Immature natural killer cell (primary cell): Measurements from ENCODE around the gene RFX6. TPM values are rescaled to one million over a fixed set of nuclear protein-coding genes. Genes with fewer than 3 reads are reported as not detected.

Experiments used
- DNase-seq, 3 donors: peaks; one replicate each; pipeline ENCODE4 v3.0.0; 2022; ENCODE audit warnings: mixed read lengths in 1 of 3
- H3K27ac Mint-ChIP-seq, 6 donors: one replicate each; pipeline ENCODE4 v1.8.0; 2020; ENCODE audit warnings: mixed read lengths in 6 of 6, mild to moderate bottlenecking in 5 of 6, inconsistent platforms in 4 of 6, moderate library complexity in 3 of 6
- H3K27me3 Mint-ChIP-seq, 3 donors: one replicate each; pipeline ENCODE4 v1.8.0; 2020 to 2021; ENCODE audit warnings: low read depth in 3 of 3, mild to moderate bottlenecking in 3 of 3, mixed read lengths in 3 of 3, moderate library complexity in 3 of 3, inconsistent platforms in 1 of 3
- H3K36me3 Mint-ChIP-seq, 3 donors: one replicate each; pipeline ENCODE4 v1.8.0; 2020; ENCODE audit warnings: mixed read lengths in 3 of 3, inconsistent platforms in 2 of 3, mild to moderate bottlenecking in 2 of 3
- H3K4me1 Mint-ChIP-seq, 2 donors: one replicate each; pipeline ENCODE4 v1.8.0; 2020; ENCODE audit warnings: inconsistent platforms in 2 of 2, mild to moderate bottlenecking in 2 of 2, mixed read lengths in 2 of 2, moderate library complexity in 1 of 2
- H3K4me3 Mint-ChIP-seq, 5 donors: one replicate each; pipeline ENCODE4 v1.8.0; 2020; ENCODE audit warnings: mild to moderate bottlenecking in 5 of 5, mixed read lengths in 5 of 5, inconsistent platforms in 3 of 5, moderate library complexity in 3 of 5
- H3K9me3 Mint-ChIP-seq, 6 donors: one replicate each; pipeline ENCODE4 v1.8.0; 2020; ENCODE audit warnings: mild to moderate bottlenecking in 6 of 6, mixed read lengths in 6 of 6, inconsistent platforms in 4 of 6, moderate library complexity in 3 of 6
- polyA plus RNA-seq, 3 donors: library from polyadenylated mRNA; unstranded; fragments of 300-500 nt; fragmentation: Illumina TruSeq; gene quantifications; one replicate each; pipeline ENCODE4 v1.2.3, GENCODE V29; 2021

Gene RFX6
- polyA plus RNA-seq, 3 donors from 2014 or later, result not detected

- no peak for DNase-seq
- peak overlapping the region in 2 of 5 donors; percentile 11 to 28 for H3K4me3 Mint-ChIP-seq
- peaks cover 4 to 21% (median 12%) of the 10 kb centered on the region in 6 donors for H3K9me3 Mint-ChIP-seq
- no peak overlapping the region for H3K27ac Mint-ChIP-seq
- no peaks in the 10 kb centered on the region for H3K4me1 Mint-ChIP-seq
- H3K36me3 Mint-ChIP-seq, result peaks cover 0 to 4% (median 0%) of the 10 kb centered on the region in 3 donors
- H3K27me3 Mint-ChIP-seq, result peaks cover 0 to 25% (median 8%) of the 10 kb centered on the region in 3 donors
Measured at GRCh38 chr6:116876107-116876506, 935 bp upstream of the RFX6 start.

- DNase-seq, result no peak
- Mint-ChIP-seq H3K4me1 (no peaks in the 10 kb centered on the region), H3K27me3 (peaks cover 0 to 21% (median 8%) of the 10 kb centered on the region in 3 donors), H3K9me3 (peaks cover 2 to 21% (median 10%) of the 10 kb centered on the region in 6 donors), H3K4me3 (no peak overlapping the region), H3K27ac (no peak overlapping the region), H3K36me3 (no peaks in the 10 kb centered on the region)
Measured at GRCh38 chr6:116877743-116878142, 701 bp downstream of the RFX6 start.

- Mint-ChIP-seq H3K36me3 (no peaks in the 10 kb centered on the region), H3K27ac (no peak overlapping the region), H3K9me3 (peaks cover 0 to 6% (median 2%) of the 10 kb centered on the region in 6 donors), H3K4me1 (no peaks in the 10 kb centered on the region), H3K4me3 (no peak overlapping the region), H3K27me3 (peaks cover 0 to 10% (median 6%) of the 10 kb centered on the region in 3 donors)
- no peak for DNase-seq
Measured at GRCh38 chr6:116881236-116881635, 4.2 kb downstream of the RFX6 start.

- no peak overlapping the region for H3K27ac Mint-ChIP-seq
- no peaks in the 10 kb centered on the region for H3K36me3 Mint-ChIP-seq
- H3K27me3 Mint-ChIP-seq, result peaks cover 0 to 1% (median 0%) of the 10 kb centered on the region in 3 donors
- H3K9me3 Mint-ChIP-seq, result peaks cover 0 to 3% (median 0%) of the 10 kb centered on the region in 6 donors
- no peaks in the 10 kb centered on the region for H3K4me1 Mint-ChIP-seq
- DNase-seq, result no peak
- no peak overlapping the region for H3K4me3 Mint-ChIP-seq
Measured at GRCh38 chr6:116883005-116883404, 6.0 kb downstream of the RFX6 start.

GRCh38 chr6:116884530-116884929 lies 7.5 kb downstream of the RFX6 start:
- Mint-ChIP-seq H3K4me1 (no peaks in the 10 kb centered on the region), H3K27me3 (no peaks in the 10 kb centered on the region), H3K9me3 (peaks cover 0 to 3% (median 0%) of the 10 kb centered on the region in 6 donors), H3K4me3 (no peak overlapping the region), H3K36me3 (no peaks in the 10 kb centered on the region), H3K27ac (no peak overlapping the region)
- DNase-seq, result no peak

- DNase-seq, result no peak
- Mint-ChIP-seq H3K9me3 (peaks cover 0 to 3% (median 0%) of the 10 kb centered on the region in 6 donors), H3K4me1 (no peaks in the 10 kb centered on the region), H3K36me3 (no peaks in the 10 kb centered on the region), H3K4me3 (no peak overlapping the region), H3K27ac (no peak overlapping the region), H3K27me3 (no peaks in the 10 kb centered on the region)
Measured at GRCh38 chr6:116887168-116887567, 10.1 kb downstream of the RFX6 start.

GRCh38 chr6:116887894-116888293 lies 10.9 kb downstream of the RFX6 start:
- Mint-ChIP-seq H3K9me3 (peaks cover 0 to 3% (median 0%) of the 10 kb centered on the region in 6 donors), H3K27me3 (no peaks in the 10 kb centered on the region), H3K36me3 (no peaks in the 10 kb centered on the region), H3K4me3 (no peak overlapping the region), H3K27ac (no peak overlapping the region), H3K4me1 (no peaks in the 10 kb centered on the region)
- DNase-seq, result no peak

GRCh38 chr6:116888732-116889360 lies 11.8 kb downstream of the RFX6 start:
- H3K4me1 Mint-ChIP-seq, result no peaks in the 10 kb centered on the region
- no peak for DNase-seq
- no peak overlapping the region for H3K4me3 Mint-ChIP-seq
- no peaks in the 10 kb centered on the region for H3K36me3 Mint-ChIP-seq
- H3K27ac Mint-ChIP-seq, result no peak overlapping the region
- peaks cover 0 to 3% (median 0%) of the 10 kb centered on the region in 6 donors for H3K9me3 Mint-ChIP-seq
- no peaks in the 10 kb centered on the region for H3K27me3 Mint-ChIP-seq

GRCh38 chr6:116894669-116895068 lies 17.6 kb downstream of the RFX6 start:
- Mint-ChIP-seq H3K9me3 (peaks cover 0 to 13% (median 3%) of the 10 kb centered on the region in 6 donors), H3K36me3 (no peaks in the 10 kb centered on the region), H3K27ac (no peak overlapping the region), H3K4me3 (no peak overlapping the region), H3K27me3 (peaks cover 0 to 1% (median 0%) of the 10 kb centered on the region in 3 donors), H3K4me1 (no peaks in the 10 kb centered on the region)
- no peak for DNase-seq

GRCh38 chr6:116895935-116896334 lies 18.9 kb downstream of the RFX6 start:
- Mint-ChIP-seq H3K36me3 (no peaks in the 10 kb centered on the region), H3K4me3 (no peak overlapping the region), H3K27ac (no peak overlapping the region), H3K4me1 (no peaks in the 10 kb centered on the region), H3K27me3 (peaks cover 0 to 1% (median 0%) of the 10 kb centered on the region in 3 donors), H3K9me3 (peaks cover 0 to 13% (median 3%) of the 10 kb centered on the region in 6 donors)
- no peak for DNase-seq

- Mint-ChIP-seq H3K9me3 (peaks cover 4 to 22% (median 17%) of the 10 kb centered on the region in 6 donors), H3K27ac (no peak overlapping the region), H3K4me3 (no peak overlapping the region), H3K27me3 (peaks cover 0 to 1% (median 1%) of the 10 kb centered on the region in 3 donors), H3K36me3 (no peaks in the 10 kb centered on the region), H3K4me1 (no peaks in the 10 kb centered on the region)
- DNase-seq, result no peak
Measured at GRCh38 chr6:116902634-116903033, 25.6 kb downstream of the RFX6 start.

- peaks cover 0 to 6% (median 0%) of the 10 kb centered on the region in 6 donors for H3K9me3 Mint-ChIP-seq
- H3K27ac Mint-ChIP-seq, result no peak overlapping the region
- H3K4me3 Mint-ChIP-seq, result no peak overlapping the region
- no peak for DNase-seq
- no peaks in the 10 kb centered on the region for H3K36me3 Mint-ChIP-seq
- H3K4me1 Mint-ChIP-seq, result no peaks in the 10 kb centered on the region
- H3K27me3 Mint-ChIP-seq, result peaks cover 0 to 2% (median 0%) of the 10 kb centered on the region in 3 donors
Measured at GRCh38 chr6:116922853-116923548, 46.0 kb downstream of the RFX6 start.

GRCh38 chr6:116924245-116924644 lies 47.2 kb downstream of the RFX6 start:
- no peak for DNase-seq
- no peaks in the 10 kb centered on the region for H3K4me1 Mint-ChIP-seq
- H3K27ac Mint-ChIP-seq, result no peak overlapping the region
- H3K36me3 Mint-ChIP-seq, result no peaks in the 10 kb centered on the region
- peaks cover 0 to 6% (median 0%) of the 10 kb centered on the region in 6 donors for H3K9me3 Mint-ChIP-seq
- no peak overlapping the region for H3K4me3 Mint-ChIP-seq
- H3K27me3 Mint-ChIP-seq, result peaks cover 0 to 2% (median 0%) of the 10 kb centered on the region in 3 donors

- H3K9me3 Mint-ChIP-seq, result peaks cover 0 to 6% (median 0%) of the 10 kb centered on the region in 6 donors
- H3K36me3 Mint-ChIP-seq, result no peaks in the 10 kb centered on the region
- peaks cover 0 to 2% (median 0%) of the 10 kb centered on the region in 3 donors for H3K27me3 Mint-ChIP-seq
- no peak overlapping the region for H3K27ac Mint-ChIP-seq
- no peak overlapping the region for H3K4me3 Mint-ChIP-seq
- no peak for DNase-seq
- no peaks in the 10 kb centered on the region for H3K4me1 Mint-ChIP-seq
Measured at GRCh38 chr6:116925088-116925794, 48.2 kb downstream of the RFX6 start.
